DOHH2 (cell line): Measurements from ENCODE around the gene MST1.

Experiments
- H3F3A ChIP-seq: fragments of 200-600 bp; sonication (generic), shearing (Covaris generic); 2 replicates; pipeline ENCODE4 v1.6.0; 2016; ENCODE audit warnings: antibody characterized with exemption, mild to moderate bottlenecking; ENCODE audit not compliant: control insufficient read depth, insufficient read depth
- H3K27ac ChIP-seq: fragments of 200-600 bp; sonication (generic); 2 replicates; pipeline ENCODE4 v1.5.1; 2014; ENCODE audit warnings: low read depth, mild to moderate bottlenecking, low read length, moderate library complexity
- H3K27me3 ChIP-seq: fragments of 200-600 bp; sonication (generic); 2 replicates; pipeline ENCODE4 v1.6.1; 2014; ENCODE audit warnings: mild to moderate bottlenecking, low read length, mixed read lengths; ENCODE audit not compliant: control insufficient read depth
- H3K36me3 ChIP-seq: fragments of 200-600 bp; sonication (generic); 2 replicates; pipeline ENCODE4 v1.6.1; 2014; ENCODE audit warnings: mild to moderate bottlenecking, low read length, moderate library complexity, mixed read lengths; ENCODE audit not compliant: control insufficient read depth
- H3K4me1 ChIP-seq: fragments of 200-600 bp; sonication (generic); 2 replicates; pipeline ENCODE4 v1.6.1; 2014; ENCODE audit warnings: mild to moderate bottlenecking, low read length, mixed read lengths; ENCODE audit not compliant: control insufficient read depth
- H3K4me2 ChIP-seq: fragments of 200-600 bp; sonication (generic); 2 replicates; pipeline ENCODE4 v1.6.0; 2014; ENCODE audit warnings: mild to moderate bottlenecking, low read length, moderate library complexity
- H3K4me3 ChIP-seq: fragments of 200-600 bp; sonication (generic); 2 replicates; pipeline ENCODE4 v1.5.1; 2014; ENCODE audit warnings: mild to moderate bottlenecking, low read length, mixed read lengths
- H3K79me2 ChIP-seq: fragments of 200-600 bp; sonication (generic); 2 replicates; pipeline ENCODE4 v1.6.1; 2014; ENCODE audit warnings: mild to moderate bottlenecking, low read length, mixed read lengths; ENCODE audit not compliant: control insufficient read depth
- H3K9me2 ChIP-seq: fragments of 200-600 bp; sonication (generic); replicated peaks from 2 replicates; pipeline ENCODE4 v1.6.1; 2014; ENCODE audit warnings: mild to moderate bottlenecking, low read length, mixed read lengths; ENCODE audit not compliant: control insufficient read depth
- H3K9me3 ChIP-seq: fragments of 200-600 bp; sonication (generic); 2 replicates; pipeline ENCODE4 v1.6.1; 2014; ENCODE audit warnings: antibody characterized with exemption, low read length, mixed read lengths; ENCODE audit not compliant: control insufficient read depth, insufficient read depth
- H4K20me1 ChIP-seq: fragments of 200-600 bp; sonication (generic); 2 replicates; pipeline ENCODE4 v1.6.0; 2014; ENCODE audit warnings: low read depth, mild to moderate bottlenecking, antibody characterized with exemption, low read length, moderate library complexity; ENCODE audit not compliant: control insufficient read depth, insufficient read depth
- CTCF ChIP-seq: fragments of 200-600 bp; sonication (generic); IDR thresholded peaks from one replicate; pipeline ENCODE4 v1.5.1; 2014; ENCODE audit warnings: antibody characterized with exemption, mild to moderate bottlenecking, low read depth, low read length; ENCODE audit not compliant: poor library complexity, severe bottlenecking
- EZH2phosphoT487 ChIP-seq: fragments of 200-600 bp; sonication (generic); IDR thresholded peaks from 2 replicates; pipeline ENCODE4 v1.6.1; 2017; ENCODE audit warnings: borderline replicate concordance, mild to moderate bottlenecking, antibody characterized with exemption, low read length, moderate library complexity, mixed read lengths

Gene MST1

GRCh38 chr3:49641292-49641691, 48.0 kb downstream of the MST1 start:
- Histone ChIP-seq H3F3A (no peaks in the 10 kb centered on the region), H3K27ac (no peak overlapping the region), H4K20me1 (no peaks in the 10 kb centered on the region), H3K27me3 (peaks cover 18% of the 10 kb centered on the region), H3K4me2 (no peak overlapping the region), H3K79me2 (no peaks in the 10 kb centered on the region), H3K4me3 (no peak overlapping the region), H3K9me3 (no peaks in the 10 kb centered on the region), H3K4me1 (no peaks in the 10 kb centered on the region), H3K9me2 (no peaks in the 10 kb centered on the region), H3K36me3 (no peaks in the 10 kb centered on the region)
- TF ChIP-seq EZH2phosphoT487, result no peak
- TF ChIP-seq CTCF, result no peak

GRCh38 chr3:49639551-49639950, 49.7 kb downstream of the MST1 start:
- H3K9me3 ChIP-seq, result no peaks in the 10 kb centered on the region
- no peaks in the 10 kb centered on the region for H3F3A ChIP-seq
- no peak for TF ChIP-seq EZH2phosphoT487
- TF ChIP-seq CTCF, result no peak
- no peak overlapping the region for H3K4me3 ChIP-seq
- H3K36me3 ChIP-seq, result no peaks in the 10 kb centered on the region
- H4K20me1 ChIP-seq, result no peaks in the 10 kb centered on the region
- no peak overlapping the region for H3K4me2 ChIP-seq
- H3K79me2 ChIP-seq, result no peaks in the 10 kb centered on the region
- H3K27ac ChIP-seq, result no peak overlapping the region
- H3K27me3 ChIP-seq, result peaks cover 21% of the 10 kb centered on the region
- H3K9me2 ChIP-seq, result no peaks in the 10 kb centered on the region
- no peaks in the 10 kb centered on the region for H3K4me1 ChIP-seq

- Histone ChIP-seq H3K4me1 (no peaks in the 10 kb centered on the region), H3K79me2 (no peaks in the 10 kb centered on the region), H3K9me3 (no peaks in the 10 kb centered on the region), H3K4me3 (no peak overlapping the region), H3F3A (no peaks in the 10 kb centered on the region), H4K20me1 (no peaks in the 10 kb centered on the region), H3K36me3 (no peaks in the 10 kb centered on the region), H3K9me2 (no peaks in the 10 kb centered on the region), H3K27me3 (peaks cover 21% of the 10 kb centered on the region), H3K27ac (no peak overlapping the region), H3K4me2 (no peak overlapping the region)
- TF ChIP-seq CTCF (no peak), EZH2phosphoT487 (no peak)
Measured at GRCh38 chr3:49638445-49638844, 50.8 kb downstream of the MST1 start.
